ENCODE results near the gene BCAS1.

DNA sequence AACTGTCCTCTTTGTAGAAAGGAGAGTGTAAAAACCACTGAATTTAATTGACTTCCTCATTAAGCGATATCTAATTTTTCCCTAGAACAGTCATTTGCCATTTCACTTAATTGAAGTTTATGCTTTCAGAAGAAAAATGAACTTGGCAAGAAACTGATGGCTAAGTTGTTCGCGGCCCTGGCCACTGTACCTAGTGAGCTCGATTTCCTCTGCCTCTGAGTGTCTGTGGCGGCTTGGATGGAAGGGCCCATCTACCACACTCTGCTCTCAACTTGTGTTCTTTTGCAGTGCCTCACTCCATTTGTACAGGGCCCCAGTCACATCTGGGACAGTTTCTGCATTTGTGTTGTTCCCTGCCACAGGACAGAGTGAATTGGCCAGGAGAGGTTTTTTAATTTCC, 102.9 kb downstream of the BCAS1 start:
- TF ChIP-seq POLR2A (IDR thresholded peaks at IDR 0.05): no peak
- TF ChIP-seq, protein P1, sequence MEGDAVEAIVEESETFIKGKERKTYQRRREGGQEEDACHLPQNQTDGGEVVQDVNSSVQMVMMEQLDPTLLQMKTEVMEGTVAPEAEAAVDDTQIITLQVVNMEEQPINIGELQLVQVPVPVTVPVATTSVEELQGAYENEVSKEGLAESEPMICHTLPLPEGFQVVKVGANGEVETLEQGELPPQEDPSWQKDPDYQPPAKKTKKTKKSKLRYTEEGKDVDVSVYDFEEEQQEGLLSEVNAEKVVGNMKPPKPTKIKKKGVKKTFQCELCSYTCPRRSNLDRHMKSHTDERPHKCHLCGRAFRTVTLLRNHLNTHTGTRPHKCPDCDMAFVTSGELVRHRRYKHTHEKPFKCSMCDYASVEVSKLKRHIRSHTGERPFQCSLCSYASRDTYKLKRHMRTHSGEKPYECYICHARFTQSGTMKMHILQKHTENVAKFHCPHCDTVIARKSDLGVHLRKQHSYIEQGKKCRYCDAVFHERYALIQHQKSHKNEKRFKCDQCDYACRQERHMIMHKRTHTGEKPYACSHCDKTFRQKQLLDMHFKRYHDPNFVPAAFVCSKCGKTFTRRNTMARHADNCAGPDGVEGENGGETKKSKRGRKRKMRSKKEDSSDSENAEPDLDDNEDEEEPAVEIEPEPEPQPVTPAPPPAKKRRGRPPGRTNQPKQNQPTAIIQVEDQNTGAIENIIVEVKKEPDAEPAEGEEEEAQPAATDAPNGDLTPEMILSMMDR (IDR thresholded peaks at IDR 0.05): no peak

All from adrenal gland (tissue), 5 donors.